Left cardiac atrium (tissue), 4 donors: Measurements from ENCODE around the gene TNFRSF13B. TPM values are rescaled to one million over a fixed set of nuclear protein-coding genes. Genes with fewer than 3 reads are reported as not detected.
"Not testable (repeated sequence)": the region's sequence is repeated elsewhere in the genome, so short reads cannot be mapped to it uniquely, and the experiment has no call there.

ENCODE experiments used
- ATAC-seq, 2 donors: fragments of 200-7000 bp; cut with Tn5 transposase; one replicate each; pipeline ENCODE4 v1.9.1; 2020; ENCODE audit warnings: mild to moderate bottlenecking in 2 of 2, moderate library complexity in 2 of 2
- DNase-seq: peaks from one replicate; pipeline ENCODE4 v3.0.0-alpha.2; 2020
- intact Hi-C, 2 donors: fragments of 100-400 bp; cut with DNase I; formaldehyde crosslinking; loops; one replicate each; pipeline versions ENCODE4 v1.14.1 to v1.15.1; 2022 to 2023
- total RNA-seq, 2 donors: library from RNA; stranded (reverse); fragmentation: NEBNext Ultra II Directional; extraction: Animal tissue kit (Norgen Biotek cat#: 25700); gene quantifications; one replicate each; pipeline ENCODE4 v1.2.1, GENCODE V29; 2021
- donor health status: DM: no; HTN: yes; CAD: no.
- donor health status: DM: no; HTN: yes; CAD: no; lungs with severe emphysema.
- donor health status: DM: yes; HTN: yes; CAD: no.
- donor health status: Dilated cardiomyopathy.

The TNFRSF13B gene
- total RNA-seq, 2 donors from 2014 or later: not detected

- not testable (repeated sequence) for DNase-seq, ATAC-seq
- intact Hi-C loops: loop anchor here (5.0 to 10.0 kb wide), 6 partner anchors 106 to 636 kb away; partner anchors contain the start of gene FLCN (in 1 of the 2)
Measured at GRCh38 chr17:17008621-17009397, 36.9 kb upstream of the TNFRSF13B start.

GRCh38 chr17:17007891-17008290, 36.0 kb upstream of the TNFRSF13B start:
- not testable (repeated sequence) for ATAC-seq, DNase-seq
- intact Hi-C loops: loop anchor here (5.0 to 10.0 kb wide), 6 partner anchors 107 to 637 kb away; partner anchors contain the start of gene FLCN (in 1 of the 2)

- not testable (repeated sequence) for DNase-seq
- intact Hi-C loops: loop anchor here (5.0 to 10.0 kb wide), 6 partner anchors 110 to 640 kb away; partner anchors contain the start of gene FLCN (in 1 of the 2)
- ATAC-seq: peak in 1 of 2 donors; percentile 51
Measured at GRCh38 chr17:17004997-17005614, 33.2 kb upstream of the TNFRSF13B start.

GRCh38 chr17:17004251-17004996, 32.5 kb upstream of the TNFRSF13B start:
- DNase-seq: no peak
- intact Hi-C loops: loop anchor here (10.0 kb wide), 5 partner anchors 110 to 640 kb away; partner anchors contain the start of gene FLCN (in 1 of the 2)
- ATAC-seq: no peak

- ATAC-seq, DNase-seq: not testable (repeated sequence)
- intact Hi-C loops: loop anchor here (10.0 kb wide), 5 partner anchors 112 to 642 kb away; partner anchors contain the start of gene FLCN (in 1 of the 2)
Measured at GRCh38 chr17:17002731-17003715, 31.1 kb upstream of the TNFRSF13B start.

- peak; percentile 89 to 91 for ATAC-seq
- DNase-seq: peak; percentile 85
- intact Hi-C loops: loop anchor here (10.0 kb wide), 5 partner anchors 113 to 643 kb away; partner anchors contain the start of gene FLCN (in 1 of the 2)
Measured at GRCh38 chr17:17001874-17002520, 30.1 kb upstream of the TNFRSF13B start.

GRCh38 chr17:17001076-17001777, 29.3 kb upstream of the TNFRSF13B start:
- intact Hi-C loops: loop anchor here (10.0 kb wide), 5 partner anchors 114 to 644 kb away; partner anchors contain the start of gene FLCN (in 1 of the 2)
- ATAC-seq: no peak
- DNase-seq: no peak

GRCh38 chr17:16999931-17000625, 28.2 kb upstream of the TNFRSF13B start:
- intact Hi-C loops: loop anchor here (10.0 kb wide), 5 partner anchors 115 to 645 kb away; partner anchors contain the start of gene FLCN (in 1 of the 2)
- ATAC-seq (no peak), DNase-seq (no peak)

- DNase-seq (no peak), ATAC-seq (peak in 1 of 2 donors; percentile 41)
- intact Hi-C loops: no loop called here
Measured at GRCh38 chr17:16997514-16998429, 25.9 kb upstream of the TNFRSF13B start.

GRCh38 chr17:16996726-16997125, 24.8 kb upstream of the TNFRSF13B start:
- ATAC-seq, intact Hi-C loops, DNase-seq: not testable (repeated sequence)

- ATAC-seq (no peak), DNase-seq (no peak)
- intact Hi-C loops: no loop called here
Measured at GRCh38 chr17:16995930-16996329, 24.0 kb upstream of the TNFRSF13B start.

GRCh38 chr17:16994631-16995030, 22.7 kb upstream of the TNFRSF13B start:
- DNase-seq (no peak), ATAC-seq (no peak)
- intact Hi-C loops: no loop called here

GRCh38 chr17:16991349-16992009, 19.6 kb upstream of the TNFRSF13B start:
- intact Hi-C loops: no loop called here
- ATAC-seq: peak; percentile 58
- DNase-seq: peak; percentile 90
